Gastroesophageal sphincter (tissue), 3 donors: ENCODE results near the gene TRMT10B.

Experiments
- EP300 ChIP-seq: sonication (generic); formaldehyde crosslinking; IDR thresholded peaks from one replicate; pipeline ENCODE4 v1.6.1; 2017; ENCODE audit warnings: antibody characterized with exemption, mild to moderate bottlenecking
- POLR2A ChIP-seq, 2 donors: fragments of 450-650 bp; IDR thresholded peaks; one replicate each; pipeline ENCODE4 v1.6.1; 2017; ENCODE audit warnings: antibody characterized with exemption in 2 of 2, mild to moderate bottlenecking in 2 of 2, moderate library complexity in 1 of 2
- TF ChIP-seq, protein P1 (sequence below), 4 experiments: fragments of 200-600 bp in 2 of 4; fragments of 450-650 bp in 2 of 4; sonication (generic) in 1 of 4; IDR thresholded peaks; one replicate each; pipeline ENCODE4 v1.5.1; 2017 to 2019; ENCODE audit warnings: antibody characterized with exemption in 4 of 4, mild to moderate bottlenecking in 2 of 4, moderate library complexity in 2 of 4

DNA sequence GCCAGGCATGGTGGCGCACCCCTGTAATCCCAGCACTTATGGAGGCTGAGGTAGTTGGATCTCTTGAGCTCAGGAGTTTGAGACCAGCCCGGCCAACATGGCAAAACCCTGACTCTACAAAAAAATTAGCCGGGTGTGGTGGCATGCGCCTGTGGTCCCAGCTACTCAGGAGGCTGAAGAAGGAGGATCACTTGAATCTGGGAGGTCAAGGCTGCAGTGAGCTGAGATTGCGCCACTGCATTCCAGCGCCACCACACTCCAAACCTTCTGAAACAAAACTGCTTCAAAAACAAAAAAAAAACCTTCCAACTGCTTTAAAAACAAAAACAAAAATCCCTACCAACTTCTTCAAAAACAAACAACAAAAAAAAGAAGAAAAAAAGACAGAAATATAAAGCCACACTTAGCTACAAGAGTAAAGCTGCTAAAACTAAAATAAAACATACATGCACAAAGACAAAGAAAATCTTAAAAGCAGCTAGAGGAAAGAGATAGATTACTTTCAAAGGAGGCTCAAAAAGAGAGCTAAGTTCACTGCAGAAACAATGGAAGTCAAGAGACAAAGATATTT is 58.4 kb downstream of the TRMT10B start:
- TF ChIP-seq POLR2A (IDR thresholded peaks at IDR 0.05) (no peak), EP300 (no peak)
- TF ChIP-seq, protein P1, sequence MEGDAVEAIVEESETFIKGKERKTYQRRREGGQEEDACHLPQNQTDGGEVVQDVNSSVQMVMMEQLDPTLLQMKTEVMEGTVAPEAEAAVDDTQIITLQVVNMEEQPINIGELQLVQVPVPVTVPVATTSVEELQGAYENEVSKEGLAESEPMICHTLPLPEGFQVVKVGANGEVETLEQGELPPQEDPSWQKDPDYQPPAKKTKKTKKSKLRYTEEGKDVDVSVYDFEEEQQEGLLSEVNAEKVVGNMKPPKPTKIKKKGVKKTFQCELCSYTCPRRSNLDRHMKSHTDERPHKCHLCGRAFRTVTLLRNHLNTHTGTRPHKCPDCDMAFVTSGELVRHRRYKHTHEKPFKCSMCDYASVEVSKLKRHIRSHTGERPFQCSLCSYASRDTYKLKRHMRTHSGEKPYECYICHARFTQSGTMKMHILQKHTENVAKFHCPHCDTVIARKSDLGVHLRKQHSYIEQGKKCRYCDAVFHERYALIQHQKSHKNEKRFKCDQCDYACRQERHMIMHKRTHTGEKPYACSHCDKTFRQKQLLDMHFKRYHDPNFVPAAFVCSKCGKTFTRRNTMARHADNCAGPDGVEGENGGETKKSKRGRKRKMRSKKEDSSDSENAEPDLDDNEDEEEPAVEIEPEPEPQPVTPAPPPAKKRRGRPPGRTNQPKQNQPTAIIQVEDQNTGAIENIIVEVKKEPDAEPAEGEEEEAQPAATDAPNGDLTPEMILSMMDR (IDR thresholded peaks at IDR 0.05): no peak
